CD4-positive, alpha-beta T cell treated with Interferon gamma for 1 hour (primary cell): ENCODE results near the gene FBN2.
"Not testable (repeated sequence)": the region's sequence is repeated elsewhere in the genome, so short reads cannot be mapped to it uniquely, and the experiment has no call there.

ENCODE experiments used
- DNase-seq: peaks from one replicate; pipeline ENCODE4 v3.0.0-alpha.2; 2020

Gene FBN2

DNA sequence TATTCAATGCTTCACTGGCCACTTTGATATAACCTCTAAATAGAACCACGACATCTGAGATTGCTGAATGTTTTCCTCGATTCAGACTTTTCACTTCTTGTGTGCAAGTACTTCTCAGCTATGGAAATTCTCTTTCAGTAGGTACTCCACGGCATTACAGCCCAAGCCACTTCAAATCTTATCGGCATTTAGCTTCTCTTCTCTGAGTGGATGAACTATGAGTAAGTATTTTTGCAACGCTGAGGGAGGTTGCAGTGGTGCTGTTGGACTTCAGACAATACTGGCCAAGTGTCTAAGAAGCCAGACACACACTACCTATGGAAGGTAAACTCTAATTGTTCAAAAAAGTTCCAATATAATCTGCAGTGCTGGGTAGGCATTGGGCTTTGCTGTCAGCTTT, 60.1 kb downstream of the FBN2 start:
- DNase-seq: no peak

DNA sequence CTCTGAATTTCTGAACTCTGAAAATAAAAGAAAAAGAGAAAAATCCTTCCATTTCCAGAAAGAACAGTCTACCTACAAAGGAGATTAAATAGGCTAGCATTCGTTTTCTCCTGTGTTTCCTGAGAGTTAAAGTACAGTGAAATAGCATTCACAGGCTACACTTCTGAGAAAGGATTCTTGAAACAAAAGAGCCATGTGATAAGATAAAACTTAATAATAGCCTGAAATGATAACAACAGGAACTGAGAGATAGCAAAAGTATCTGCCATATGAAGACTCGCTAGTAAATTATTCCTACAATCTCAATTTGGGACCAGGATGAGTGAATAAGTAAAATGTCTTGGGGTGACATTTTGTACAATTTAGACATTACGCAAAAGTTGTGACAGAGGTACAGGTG, 62.4 kb downstream of the FBN2 start:
- no peak for DNase-seq

DNA sequence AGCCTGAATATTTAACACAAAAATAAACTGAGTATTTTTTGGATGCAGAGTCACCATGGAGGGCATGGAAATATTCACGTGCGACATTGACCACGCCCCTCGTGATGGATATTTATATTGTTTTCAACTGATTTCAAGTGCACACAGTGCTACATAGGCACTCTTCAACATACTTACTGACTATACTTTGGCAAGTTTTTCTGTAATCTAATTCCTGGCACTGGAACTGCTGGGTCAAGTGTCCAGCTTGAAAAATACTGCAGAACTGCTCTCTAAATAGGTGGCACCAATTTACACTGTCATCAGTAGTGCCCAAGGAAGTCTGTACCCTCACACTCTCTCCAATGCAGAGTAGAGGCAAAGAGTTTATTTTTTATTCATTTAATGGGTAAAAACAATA, 65.1 kb downstream of the FBN2 start:
- no peak for DNase-seq

DNA sequence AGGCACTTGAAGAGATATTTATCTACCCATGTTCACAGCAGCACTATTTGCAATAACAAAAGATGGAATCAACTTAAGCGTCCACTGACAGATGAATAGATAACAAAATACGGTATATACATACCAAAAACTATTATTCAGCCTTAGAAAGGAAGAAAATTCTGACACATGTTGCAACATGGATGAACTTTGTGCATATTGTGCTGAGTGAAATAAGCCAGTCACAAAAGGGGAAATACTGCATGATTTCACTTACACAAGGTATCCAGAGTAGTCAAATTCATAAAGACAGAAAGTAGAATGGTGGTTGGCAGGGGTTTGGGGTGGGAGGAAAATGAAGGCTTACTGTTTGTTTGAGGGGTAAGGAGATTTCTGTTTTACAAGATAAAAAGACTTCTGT, 66.0 kb downstream of the FBN2 start:
- no peak for DNase-seq

DNA sequence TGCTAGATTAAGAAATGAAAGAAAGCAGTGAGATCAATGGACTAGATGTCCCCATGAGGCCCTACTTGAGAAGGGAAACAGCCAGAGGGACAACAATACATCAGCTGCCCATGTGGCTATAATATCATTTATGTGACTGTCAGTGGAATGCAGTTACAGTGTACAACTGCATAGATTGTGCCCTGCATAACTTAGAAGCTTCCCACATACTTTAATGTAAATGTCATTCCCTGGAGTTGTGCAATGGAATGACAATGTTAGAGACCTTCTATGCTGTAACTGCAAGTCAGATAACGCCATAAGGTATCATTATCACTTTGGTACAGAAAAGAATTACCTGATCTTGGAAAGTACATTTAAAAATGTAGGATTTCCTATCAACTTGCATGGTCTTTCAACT, 67.4 kb downstream of the FBN2 start:
- DNase-seq: no peak

DNA sequence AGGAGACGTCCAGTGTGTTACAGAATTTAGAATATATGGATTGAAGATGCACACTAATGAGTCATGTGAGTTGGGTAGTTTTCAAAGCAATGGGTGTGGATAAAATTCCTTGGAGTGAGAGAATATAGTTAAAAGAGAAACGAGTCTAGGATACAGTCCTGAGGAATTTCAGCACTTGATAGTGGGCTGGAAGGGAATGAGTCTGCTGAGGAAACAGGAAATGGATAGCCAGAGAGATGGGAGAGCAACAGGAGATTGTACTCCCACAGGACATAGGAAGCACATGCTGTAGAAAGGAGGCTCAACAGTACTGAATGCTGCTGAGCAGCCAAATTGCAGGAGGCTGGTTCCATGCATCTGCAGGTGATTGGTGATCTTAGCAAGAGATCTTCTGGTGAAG, 68.1 kb downstream of the FBN2 start:
- no peak for DNase-seq

DNA sequence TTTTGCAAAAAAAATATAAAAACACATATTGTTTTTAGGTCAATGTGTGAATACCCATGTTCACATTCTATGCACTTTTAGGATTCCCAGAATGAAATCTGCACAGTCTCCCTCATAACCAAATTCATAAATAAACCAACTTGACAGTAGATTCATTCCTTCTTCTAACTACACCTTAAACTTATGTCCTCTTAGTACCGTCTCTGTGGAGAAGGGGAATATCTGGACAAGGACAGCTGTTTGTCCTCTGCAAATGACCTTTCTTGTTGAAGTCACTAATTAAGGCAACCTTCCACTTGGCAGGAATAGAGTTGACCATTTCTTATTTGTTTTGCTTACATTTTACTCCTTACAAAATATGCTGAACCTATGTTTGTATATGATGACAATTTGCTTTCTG, 71.1 kb downstream of the FBN2 start:
- DNase-seq: no peak

DNA sequence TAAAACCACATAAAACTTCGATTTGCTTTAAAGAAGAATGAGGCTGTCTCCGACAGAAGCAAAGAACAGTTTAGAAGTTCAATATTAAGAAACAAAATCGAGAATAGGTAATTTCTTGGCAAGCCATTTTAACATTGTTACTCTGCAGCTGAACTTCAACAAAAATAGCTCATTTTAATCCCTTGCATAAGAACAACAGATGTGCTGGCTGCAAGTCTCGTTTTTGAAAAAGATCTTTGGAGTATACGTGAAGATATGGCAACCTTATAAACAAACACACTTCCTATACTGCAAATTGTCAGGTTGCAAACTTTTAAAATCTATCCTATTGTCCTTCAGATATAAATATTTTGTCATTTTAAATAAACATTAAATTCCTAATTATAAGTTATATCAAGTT, 71.5 kb downstream of the FBN2 start:
- DNase-seq: no peak

DNA sequence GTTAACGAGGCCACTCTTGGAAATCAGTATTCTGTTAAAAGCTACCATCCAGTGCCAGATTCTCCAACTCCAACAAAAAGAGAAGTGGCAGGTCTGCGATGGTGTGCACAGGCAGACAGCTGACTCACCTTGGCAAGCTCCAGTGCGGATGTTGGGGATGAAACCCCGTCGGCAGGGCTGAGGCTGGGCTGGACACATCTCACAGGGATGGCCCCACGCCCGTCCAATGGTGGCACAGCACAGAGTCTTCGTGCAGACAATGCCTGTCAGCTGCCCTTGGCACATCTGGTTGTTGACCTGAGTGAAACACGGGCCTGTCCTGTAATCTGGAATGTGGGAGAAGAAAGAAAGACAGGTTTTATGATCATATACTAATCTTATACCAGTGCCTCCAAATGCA, 73.4 kb downstream of the FBN2 start:
- DNase-seq: no peak

DNA sequence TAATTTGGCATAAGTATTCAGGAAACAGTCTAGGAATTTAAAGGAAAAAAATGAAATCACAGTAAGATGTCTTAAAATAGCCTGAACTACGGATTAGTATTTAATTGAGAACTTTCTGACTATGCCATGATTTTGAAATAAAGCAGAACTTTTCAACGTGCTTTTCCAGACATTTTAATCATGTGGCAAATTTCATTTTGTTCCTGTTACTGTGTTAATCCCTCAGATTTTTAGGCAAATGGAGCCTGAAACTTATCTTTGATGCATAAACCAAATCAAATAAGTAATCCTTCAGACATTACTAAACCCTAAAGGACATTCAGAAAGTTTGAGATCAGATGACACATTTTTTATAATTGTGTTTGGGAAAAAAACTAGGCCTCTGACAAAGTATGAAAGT, 75.7 kb downstream of the FBN2 start:
- no peak for DNase-seq

DNA sequence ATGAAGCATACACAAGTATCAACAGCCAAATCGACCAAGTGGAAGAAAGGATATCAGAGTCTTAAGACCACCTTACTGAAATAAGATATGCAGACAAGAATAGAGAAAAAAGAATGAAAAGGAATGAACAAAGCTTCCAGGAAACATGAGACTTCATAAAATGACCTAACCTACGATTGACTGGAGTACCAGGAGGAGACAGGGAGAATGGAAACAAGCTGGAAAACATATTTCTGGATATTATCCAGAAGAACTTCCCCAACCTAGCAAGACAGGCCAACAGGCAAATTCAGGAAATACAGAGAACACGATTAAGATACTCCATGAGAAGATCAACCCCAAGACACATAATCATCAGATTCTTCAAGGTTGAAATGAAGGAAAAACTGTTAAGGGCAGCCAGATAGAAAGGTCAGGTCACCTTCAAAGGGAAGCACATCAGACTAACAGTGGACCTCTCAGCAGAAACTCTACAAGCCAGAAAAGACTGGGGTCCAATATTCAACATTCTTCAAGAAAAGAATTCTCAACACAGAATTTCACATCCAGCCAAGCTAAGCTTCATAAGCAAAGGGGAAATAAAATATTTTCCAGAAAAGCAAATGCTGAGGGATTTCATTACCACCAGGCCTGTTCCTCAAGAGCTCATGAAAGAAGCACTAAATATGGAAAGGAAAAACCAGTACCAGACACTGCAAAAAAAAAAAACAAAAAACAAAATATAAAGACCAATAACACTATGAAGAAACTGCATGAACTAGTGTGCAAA, 80.7 kb downstream of the FBN2 start:
- DNase-seq: not testable (repeated sequence)

DNA sequence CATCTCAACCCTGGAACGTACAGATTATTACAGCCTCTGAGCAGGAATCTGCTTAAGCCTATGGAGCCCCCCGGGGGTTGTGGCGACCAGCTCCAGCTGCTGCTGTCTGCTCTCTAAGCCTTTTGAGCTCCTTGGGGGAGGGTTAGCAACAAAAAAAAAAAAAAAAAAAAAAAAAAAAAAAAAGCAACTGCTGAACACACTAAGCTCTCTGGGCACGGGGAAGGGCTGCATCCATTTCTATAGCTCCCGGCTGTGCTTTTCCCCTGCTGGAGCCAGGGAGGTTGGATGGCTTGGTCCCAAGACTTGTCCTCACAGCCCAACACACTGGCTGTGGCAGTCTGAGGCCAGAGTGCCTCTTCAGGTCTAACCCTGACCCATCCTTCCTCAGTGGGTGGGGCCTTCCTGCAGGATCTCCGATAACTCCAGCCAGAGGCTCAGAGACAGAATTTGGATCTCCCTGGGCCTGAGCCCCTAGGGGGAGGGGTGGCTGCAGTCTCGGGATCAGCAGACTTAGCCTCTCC, 82.1 kb downstream of the FBN2 start:
- no peak for DNase-seq

DNA sequence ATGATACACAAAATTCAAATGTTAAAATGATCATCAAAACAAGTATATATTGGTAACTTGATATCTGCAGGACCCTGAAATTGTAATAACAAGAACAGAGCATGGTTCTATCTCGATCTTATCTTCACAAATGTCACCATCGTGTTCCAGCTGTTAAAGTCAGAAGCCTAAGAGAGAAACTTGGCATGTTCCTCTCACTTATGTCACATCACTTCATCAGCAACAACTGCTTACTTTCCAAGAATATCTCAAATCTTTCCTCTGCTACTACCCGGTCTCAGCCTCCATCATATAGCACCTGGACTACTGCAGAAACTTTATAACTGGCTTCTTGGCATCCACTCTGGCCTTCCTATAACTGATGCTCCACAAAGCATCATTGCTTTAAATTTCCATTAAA, 84.9 kb downstream of the FBN2 start:
- no peak for DNase-seq

DNA sequence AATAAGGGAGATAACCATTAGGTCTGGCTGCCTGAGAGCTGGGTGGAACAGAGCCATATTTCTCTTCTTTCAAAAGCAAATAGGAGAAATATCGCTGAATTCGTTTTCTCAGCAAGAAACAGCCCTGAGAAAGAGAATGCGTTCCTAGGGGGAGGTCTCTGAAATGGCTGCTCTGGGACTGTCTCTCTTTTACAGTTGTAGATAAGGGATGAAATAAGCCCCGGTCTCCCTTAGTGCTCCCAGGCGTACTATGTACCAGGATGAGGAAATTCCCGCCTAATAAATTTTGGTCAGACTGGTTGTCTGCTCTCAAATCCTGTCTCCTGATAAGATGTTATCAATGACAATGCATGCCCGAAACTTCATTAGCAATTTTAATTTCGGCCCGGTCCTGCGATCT, 90.8 kb downstream of the FBN2 start:
- not testable (repeated sequence) for DNase-seq

DNA sequence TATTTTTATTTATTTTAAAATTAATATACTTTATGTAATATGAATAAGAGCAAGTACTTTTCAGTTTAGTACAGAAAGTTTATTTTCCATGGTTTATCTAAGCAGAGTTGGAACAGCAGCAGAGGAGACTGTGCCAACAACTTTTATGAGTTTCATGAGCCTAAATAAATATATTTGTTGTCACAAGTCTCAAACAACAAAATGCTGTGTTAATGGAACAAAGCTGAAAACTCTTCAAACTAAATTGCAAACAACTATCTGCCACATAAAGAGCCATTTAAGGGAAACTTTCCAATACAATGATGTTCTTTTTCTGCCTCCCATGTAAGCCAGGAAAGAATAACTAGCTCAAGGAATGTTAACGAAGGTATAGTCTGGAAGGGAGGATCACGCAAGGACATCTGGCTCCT, 96.1 kb downstream of the FBN2 start:
- no peak for DNase-seq

DNA sequence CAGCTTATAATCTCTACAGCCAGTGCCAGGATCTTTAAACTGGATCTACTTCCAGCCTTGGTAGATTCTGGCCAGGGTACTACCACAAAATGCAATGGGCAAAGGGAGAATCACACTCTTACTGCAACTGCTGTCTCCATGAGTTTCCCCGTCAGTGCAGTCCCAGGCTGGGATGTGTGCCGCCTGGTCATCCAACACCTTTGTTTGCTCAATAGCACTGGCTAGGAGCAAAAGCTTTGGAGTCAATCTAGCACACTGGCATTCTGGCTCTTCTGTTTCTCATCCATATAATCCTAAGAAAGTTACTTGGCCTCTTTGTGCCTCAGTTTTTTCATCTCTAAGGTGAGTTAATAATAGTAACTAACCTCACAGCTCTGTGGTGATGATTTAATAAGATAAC, 96.9 kb downstream of the FBN2 start:
- DNase-seq: no peak

DNA sequence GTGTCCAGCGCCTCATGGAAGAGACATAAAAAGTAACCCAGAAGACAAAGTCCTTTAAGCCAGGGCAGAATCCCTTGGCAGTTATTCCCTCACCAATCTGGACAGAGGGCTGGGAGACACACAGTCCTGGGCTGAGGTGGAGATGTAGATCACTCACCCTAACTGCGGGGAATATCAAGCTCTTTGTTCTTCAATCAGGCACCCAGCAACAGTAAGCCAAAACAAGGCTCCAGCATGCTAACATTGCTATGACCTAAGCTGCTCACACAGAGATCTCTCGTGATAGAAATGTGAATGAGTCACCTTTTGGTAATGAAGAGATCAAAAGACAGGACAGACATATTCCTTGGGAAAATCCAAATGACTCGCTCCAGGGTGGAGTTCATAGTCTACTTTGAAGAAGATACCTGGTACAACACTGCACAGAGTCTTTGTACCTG, 101.3 kb downstream of the FBN2 start:
- no peak for DNase-seq

DNA sequence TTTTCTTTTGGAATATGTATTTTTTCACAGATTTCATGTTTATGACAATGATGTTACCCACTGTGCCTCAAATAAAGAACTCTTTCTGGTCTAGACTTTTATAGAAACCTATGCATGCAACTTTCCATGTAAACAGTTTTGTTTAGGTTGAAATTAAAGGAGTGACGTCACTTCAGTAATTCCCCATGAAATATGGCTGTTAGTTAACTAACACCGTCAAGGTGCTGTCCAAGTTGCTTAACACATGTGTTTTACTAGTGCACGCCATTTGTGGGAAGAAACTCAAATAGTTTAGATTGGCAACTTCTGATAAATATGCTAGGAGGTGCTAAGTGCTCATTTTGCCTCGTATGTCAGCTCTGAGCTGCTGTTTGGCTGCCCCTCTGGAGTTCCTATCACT, 102.2 kb downstream of the FBN2 start:
- no peak for DNase-seq

DNA sequence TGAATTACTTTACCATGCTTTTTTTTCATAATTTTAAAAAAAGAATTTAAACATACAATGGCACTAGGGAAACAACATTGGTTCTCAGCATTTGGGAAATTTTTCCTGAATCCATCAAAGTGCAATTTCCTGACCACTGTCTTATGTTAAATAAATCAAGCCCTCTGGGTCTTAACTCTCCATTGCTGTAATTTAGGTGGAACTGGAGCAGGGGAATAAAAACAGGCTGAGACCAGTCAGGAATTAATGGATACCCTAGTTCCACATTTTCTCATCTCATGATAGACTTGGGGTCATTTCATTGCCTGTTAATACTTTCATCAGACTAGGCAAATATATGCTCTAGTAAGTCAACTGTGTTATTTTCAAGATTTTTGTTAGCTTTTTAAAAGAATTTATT, 103.1 kb downstream of the FBN2 start:
- no peak for DNase-seq

DNA sequence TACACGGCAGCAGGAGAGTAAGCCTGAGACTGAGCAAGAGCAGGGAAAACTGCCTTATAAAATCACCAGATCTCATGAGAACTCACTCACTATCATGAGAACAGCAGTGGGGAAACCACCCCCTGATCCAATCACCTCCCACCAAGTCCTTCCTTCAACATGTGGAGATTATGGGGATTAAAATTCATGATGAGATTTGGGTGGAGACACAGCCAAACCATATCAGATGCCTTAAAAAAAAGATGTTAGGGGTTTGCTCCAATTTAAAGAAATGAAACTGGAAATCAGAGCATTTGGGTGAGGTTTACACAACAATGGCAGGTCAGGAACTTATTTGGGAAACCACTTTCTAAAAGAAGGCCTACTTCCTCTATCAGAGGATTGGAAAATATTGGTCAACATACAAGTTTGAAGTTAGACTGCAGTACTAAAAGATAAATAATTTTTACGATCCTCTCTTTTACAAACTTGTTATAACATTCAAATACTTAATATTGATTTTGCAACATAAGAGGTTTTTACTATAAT, 105.1 kb downstream of the FBN2 start:
- DNase-seq: no peak

DNA sequence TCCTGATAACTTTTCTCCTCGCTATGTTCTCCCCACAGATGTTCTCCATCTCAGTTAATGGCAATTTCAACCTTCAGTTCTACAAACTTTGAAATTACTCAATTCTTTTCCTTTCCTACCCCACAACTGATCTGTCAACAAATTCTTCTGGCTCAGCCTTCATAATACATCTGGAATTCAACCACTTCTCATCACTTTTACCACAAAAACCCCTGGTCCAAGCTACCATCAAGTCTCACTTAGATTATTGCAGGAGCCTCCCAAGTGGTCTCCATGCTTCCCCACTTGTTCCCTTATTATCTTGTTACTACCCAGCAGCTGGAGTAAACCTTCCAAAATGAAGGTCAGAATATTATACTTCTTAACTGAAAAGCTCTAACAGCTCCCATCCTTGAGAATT, 110.1 kb downstream of the FBN2 start:
- no peak for DNase-seq

DNA sequence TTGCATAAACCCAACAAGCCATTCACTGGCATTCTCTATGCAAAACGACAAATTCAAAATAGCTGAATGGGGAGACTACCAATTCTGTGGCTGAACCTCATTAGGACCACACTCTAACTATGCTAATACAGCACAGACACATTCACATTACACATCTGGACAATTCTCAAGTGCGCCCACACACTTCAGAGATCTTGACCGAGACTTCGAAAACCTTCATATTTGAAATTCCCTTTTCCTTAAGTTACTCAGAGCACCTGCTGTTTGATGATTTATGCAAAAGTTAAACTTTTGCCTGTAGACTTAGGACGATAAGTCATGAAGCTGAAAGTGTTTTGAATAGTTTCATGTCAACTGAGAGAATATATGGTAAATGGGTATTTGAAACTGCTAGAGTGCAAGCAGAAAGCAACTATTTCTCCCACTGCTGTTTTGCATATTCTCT, 111.9 kb downstream of the FBN2 start:
- no peak for DNase-seq

DNA sequence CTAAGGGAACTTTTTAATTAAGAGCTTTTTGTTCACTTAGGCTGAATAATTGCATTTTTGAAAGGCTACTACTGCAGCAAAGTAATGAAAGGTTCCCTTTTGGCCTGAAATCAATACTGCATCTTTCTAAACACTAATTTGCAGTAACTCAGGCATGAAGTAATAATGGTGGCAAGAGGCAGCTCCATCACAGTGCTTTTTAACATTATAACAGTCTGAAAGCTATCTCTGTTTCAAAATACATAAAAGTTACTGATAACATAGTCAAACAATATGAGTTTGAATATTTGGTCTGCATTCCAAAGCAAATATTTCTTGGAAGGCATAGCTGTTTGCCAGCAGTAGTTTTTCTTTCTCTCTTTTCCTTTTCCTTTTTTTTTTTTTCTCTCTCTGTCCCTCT, 113.4 kb downstream of the FBN2 start:
- DNase-seq: no peak

DNA sequence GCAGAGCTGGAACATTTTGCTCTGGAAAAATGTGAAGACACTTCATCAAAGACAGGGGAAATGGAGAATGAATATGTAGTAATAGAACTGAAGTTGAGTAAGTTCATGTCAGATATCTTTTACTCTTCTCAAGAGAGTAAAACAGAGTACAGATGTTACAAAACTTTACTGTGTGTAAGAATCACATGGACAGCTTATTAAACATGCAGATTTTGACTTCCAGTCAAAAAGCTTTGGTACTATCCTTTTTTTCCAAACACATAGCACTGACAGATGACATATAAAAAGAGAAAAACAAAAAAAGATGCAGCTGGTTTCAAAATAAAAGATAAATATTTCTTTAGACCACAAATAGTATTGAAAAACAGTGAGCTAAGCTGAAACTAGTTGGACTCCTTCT, 115.4 kb downstream of the FBN2 start:
- DNase-seq: no peak

DNA sequence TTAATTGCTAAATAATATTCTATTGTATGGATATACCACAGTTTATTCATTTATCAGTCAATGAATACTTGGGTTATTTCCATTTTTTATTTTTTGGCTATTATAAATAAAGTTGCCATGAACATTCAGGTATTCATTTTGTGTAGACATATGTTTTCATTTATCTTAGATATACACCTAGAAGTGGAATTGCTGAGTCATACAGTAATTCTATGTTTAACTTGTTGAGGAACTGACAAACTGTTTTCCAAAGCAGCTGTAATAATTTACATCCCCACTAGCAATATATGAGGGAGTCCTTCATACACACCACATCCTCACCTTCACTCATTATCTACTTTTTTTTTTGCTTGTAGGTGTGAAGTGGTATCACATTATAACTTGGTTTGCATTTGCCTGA, 123.6 kb downstream of the FBN2 start:
- no peak for DNase-seq
